ENCODE measurements around the gene ESRP2.

ESRP2 gene

GRCh38 chr16:68234188-68235107 lies 1.5 kb downstream of the ESRP2 start:
- in situ Hi-C loops (cut with MboI; ENCODE audit: low sequenced_read_pairs, unreplicated experiment), result no loop called here
- no peak for DNase-seq (ENCODE audit: low spot score)

GRCh38 chr16:68233835-68234187 lies 2.1 kb downstream of the ESRP2 start:
- DNase-seq (ENCODE audit: low spot score), result no peak
- TF ChIP-seq CTCF (IDR thresholded peaks at IDR 0.05; ENCODE audit: borderline replicate concordance, control extremely low read depth, extremely low read depth, insufficient read depth, missing control alignments), result no peak
- in situ Hi-C loops (cut with MboI; ENCODE audit: low sequenced_read_pairs, unreplicated experiment), result no loop called here

More at GRCh38 chr16:68234188-68235107, 1.5 kb downstream of the ESRP2 start:
- TF ChIP-seq CTCF (IDR thresholded peaks at IDR 0.05; ENCODE audit: borderline replicate concordance, control extremely low read depth, extremely low read depth, insufficient read depth, missing control alignments), result no peak

- in situ Hi-C loops (cut with MboI; ENCODE audit: low sequenced_read_pairs, unreplicated experiment), result no loop called here
- TF ChIP-seq CTCF (IDR thresholded peaks at IDR 0.05; ENCODE audit: borderline replicate concordance, control extremely low read depth, extremely low read depth, insufficient read depth, missing control alignments), result no peak
- DNase-seq (ENCODE audit: low spot score), result no peak
These were observed 2.7 kb downstream of the ESRP2 start for GRCh38 chr16:68233085-68233834.

GRCh38 chr16:68232335-68232734 lies 3.6 kb downstream of the ESRP2 start:
- DNase-seq (ENCODE audit: low spot score), result no peak
- in situ Hi-C loops (cut with MboI; ENCODE audit: low sequenced_read_pairs, unreplicated experiment), result no loop called here
- TF ChIP-seq CTCF (IDR thresholded peaks at IDR 0.05; ENCODE audit: borderline replicate concordance, control extremely low read depth, extremely low read depth, insufficient read depth, missing control alignments), result no peak

- in situ Hi-C loops (cut with MboI; ENCODE audit: low sequenced_read_pairs, unreplicated experiment), result no loop called here
- DNase-seq (ENCODE audit: low spot score), result no peak
- no peak for TF ChIP-seq CTCF (IDR thresholded peaks at IDR 0.05; ENCODE audit: borderline replicate concordance, control extremely low read depth, extremely low read depth, insufficient read depth, missing control alignments)
These were observed 4.4 kb downstream of the ESRP2 start for GRCh38 chr16:68231384-68232136.

- no peak for TF ChIP-seq CTCF (IDR thresholded peaks at IDR 0.05; ENCODE audit: borderline replicate concordance, control extremely low read depth, extremely low read depth, insufficient read depth, missing control alignments)
- DNase-seq (ENCODE audit: low spot score), result no peak
- in situ Hi-C loops (cut with MboI; ENCODE audit: low sequenced_read_pairs, unreplicated experiment), result no loop called here
These were observed 5.0 kb downstream of the ESRP2 start for GRCh38 chr16:68230956-68231355.
